Prostate gland (tissue), 2 donors: ENCODE results near the gene NUAK1. TPM values are rescaled to one million over a fixed set of nuclear protein-coding genes. Genes with fewer than 3 reads are reported as not detected.

Experiments used
- DNase-seq: peaks from one replicate; pipeline ENCODE4 v3.0.0-alpha.2; 2019; ENCODE audit warnings: low spot score
- H3K27ac ChIP-seq, 2 donors: fragments of 200-600 bp; sonication (generic); 2 replicates each; pipeline ENCODE4 v1.5.1; 2017 to 2019
- H3K27me3 ChIP-seq: fragments of 200-600 bp; sonication (generic); replicated peaks from 2 replicates; pipeline ENCODE4 v1.5.1; 2019; ENCODE audit not compliant: insufficient read depth
- H3K36me3 ChIP-seq, 2 donors: fragments of 200-600 bp; sonication (generic); 1 replicate in 1 of 2; 2 replicates in 1 of 2; pipeline versions ENCODE4 v1.5.1 to v1.8.1; 2017 to 2019
- H3K4me1 ChIP-seq: fragments of 200-600 bp; sonication (generic); replicated peaks from 2 replicates; pipeline ENCODE4 v1.5.1; 2019
- H3K4me3 ChIP-seq, 2 donors: fragments of 200-600 bp; sonication (generic); 2 replicates each; pipeline ENCODE4 v1.5.1; 2017 to 2019
- H3K9me3 ChIP-seq: fragments of 200-600 bp; sonication (generic); 2 replicates; pipeline ENCODE4 v1.5.1; 2017
- POLR2A ChIP-seq: fragments of 450-650 bp; IDR thresholded peaks from one replicate; pipeline ENCODE4 v1.6.1; 2016; ENCODE audit warnings: antibody characterized with exemption, mild to moderate bottlenecking
- POLR2AphosphoS5 ChIP-seq: sonication (generic); formaldehyde crosslinking; IDR thresholded peaks from one replicate; pipeline ENCODE4 v1.6.1; 2017; ENCODE audit warnings: antibody characterized with exemption
- WGBS: methylation state at CpG from one replicate; pipeline ENCODE4 v1.1.5; 2018; 5-methylcytosine and 5-hydroxymethylcytosine counted together
- intact Hi-C: fragments of 100-400 bp; cut with DNase I; formaldehyde crosslinking; loops from one replicate; pipeline ENCODE4 v1.14.2; 2022
- total RNA-seq, 2 donors: library from RNA; depleted of rRNA; stranded (reverse); fragments of >200 nt; gene quantifications; one replicate each; pipeline ENCODE4 v1.1.0, GENCODE V29; 2016
- TF ChIP-seq, protein P1 (sequence below), 4 experiments: fragments of 200-600 bp in 2 of 4; fragments of 450-650 bp in 2 of 4; sonication (generic) in 2 of 4; IDR thresholded peaks; 1 replicate in 3 of 4; 2 replicates in 1 of 4; pipeline ENCODE4 v1.5.1; 2016 to 2019; ENCODE audit warnings: antibody characterized with exemption in 4 of 4, mild to moderate bottlenecking in 2 of 4, moderate library complexity in 2 of 4

NUAK1 gene
- total RNA-seq, 2 donors from 2014 or later: 9.6 to 16.0 TPM

DNA sequence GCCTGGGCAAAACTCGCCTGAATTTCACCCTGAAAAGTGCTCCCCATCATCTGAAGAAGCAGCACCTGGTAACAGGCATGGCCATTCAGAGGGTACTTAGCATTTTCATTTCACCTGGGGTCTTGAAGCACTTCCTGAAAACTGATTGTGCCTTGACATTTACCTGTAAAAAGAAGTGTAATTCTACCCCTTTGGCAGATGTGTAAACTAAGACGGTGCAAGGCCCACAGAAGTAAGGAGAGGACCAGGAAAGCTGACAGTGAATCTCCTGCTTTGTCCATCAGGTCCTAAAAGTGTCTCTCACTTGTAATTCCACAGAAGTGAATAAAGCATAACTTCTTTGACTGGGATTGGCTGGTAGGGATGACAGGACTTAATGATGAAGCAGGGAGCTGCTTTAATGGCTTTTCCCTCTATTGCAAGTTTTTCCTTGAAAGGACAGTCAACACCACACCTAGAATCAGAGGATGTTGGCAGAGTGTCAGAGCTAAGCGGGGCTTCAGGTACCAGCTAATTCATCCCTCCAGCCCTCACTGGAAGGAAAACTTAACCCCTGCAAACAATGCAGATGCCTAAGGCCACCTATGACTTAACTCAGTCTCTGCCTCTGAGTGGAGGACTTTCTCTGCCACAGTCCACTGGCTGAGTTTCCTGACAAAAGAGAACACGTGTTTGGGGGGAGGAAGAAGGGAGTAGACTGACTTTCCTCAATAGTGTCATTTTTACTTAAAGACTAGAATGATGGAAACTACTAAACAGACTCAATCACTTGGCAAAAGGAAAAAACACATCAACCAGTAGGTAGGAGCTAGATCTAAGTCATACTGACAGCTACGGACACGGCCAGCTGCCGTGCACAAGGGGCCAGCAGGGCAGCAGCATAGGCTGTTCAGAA, 74.7 kb downstream of the NUAK1 start:
- Histone ChIP-seq H3K27me3 (no peaks in the 10 kb centered on the region), H3K4me1 (no peaks in the 10 kb centered on the region), H3K4me3 (no peak overlapping the region), H3K27ac (no peak overlapping the region), H3K36me3 (no peaks in the 10 kb centered on the region), H3K9me3 (no peaks in the 10 kb centered on the region)
- no peak for TF ChIP-seq POLR2A
- TF ChIP-seq, protein P1, sequence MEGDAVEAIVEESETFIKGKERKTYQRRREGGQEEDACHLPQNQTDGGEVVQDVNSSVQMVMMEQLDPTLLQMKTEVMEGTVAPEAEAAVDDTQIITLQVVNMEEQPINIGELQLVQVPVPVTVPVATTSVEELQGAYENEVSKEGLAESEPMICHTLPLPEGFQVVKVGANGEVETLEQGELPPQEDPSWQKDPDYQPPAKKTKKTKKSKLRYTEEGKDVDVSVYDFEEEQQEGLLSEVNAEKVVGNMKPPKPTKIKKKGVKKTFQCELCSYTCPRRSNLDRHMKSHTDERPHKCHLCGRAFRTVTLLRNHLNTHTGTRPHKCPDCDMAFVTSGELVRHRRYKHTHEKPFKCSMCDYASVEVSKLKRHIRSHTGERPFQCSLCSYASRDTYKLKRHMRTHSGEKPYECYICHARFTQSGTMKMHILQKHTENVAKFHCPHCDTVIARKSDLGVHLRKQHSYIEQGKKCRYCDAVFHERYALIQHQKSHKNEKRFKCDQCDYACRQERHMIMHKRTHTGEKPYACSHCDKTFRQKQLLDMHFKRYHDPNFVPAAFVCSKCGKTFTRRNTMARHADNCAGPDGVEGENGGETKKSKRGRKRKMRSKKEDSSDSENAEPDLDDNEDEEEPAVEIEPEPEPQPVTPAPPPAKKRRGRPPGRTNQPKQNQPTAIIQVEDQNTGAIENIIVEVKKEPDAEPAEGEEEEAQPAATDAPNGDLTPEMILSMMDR (IDR thresholded peaks at IDR 0.05): no peak
- TF ChIP-seq POLR2AphosphoS5: no peak
- intact Hi-C loops: no loop called here
- DNase-seq: no peak
- WGBS: 80% methylated on average over 7 of the region's 7 CpGs

DNA sequence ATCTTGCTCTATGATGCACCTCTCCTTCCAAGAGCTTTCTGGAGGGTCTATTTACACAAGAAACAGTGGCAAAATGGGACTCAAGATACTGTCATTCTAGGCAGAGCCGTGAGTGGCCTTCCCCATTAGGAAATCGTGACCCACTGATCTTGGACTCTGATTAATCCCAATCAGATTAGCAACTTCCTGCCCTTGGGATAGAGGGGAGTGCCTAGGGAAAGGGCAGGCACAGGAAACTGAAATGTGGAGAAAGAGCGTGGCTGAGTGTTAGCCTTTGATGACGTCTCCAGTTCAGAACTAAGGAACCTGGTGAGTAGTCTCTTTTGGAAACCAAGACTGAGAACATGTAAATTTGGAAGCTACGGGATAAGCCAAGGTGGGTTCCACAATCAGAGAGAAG, 76.1 kb downstream of the NUAK1 start:
- Histone ChIP-seq H3K4me1 (no peaks in the 10 kb centered on the region), H3K4me3 (no peak overlapping the region), H3K27ac (no peak overlapping the region), H3K9me3 (no peaks in the 10 kb centered on the region), H3K36me3 (no peaks in the 10 kb centered on the region), H3K27me3 (no peaks in the 10 kb centered on the region)
- TF ChIP-seq POLR2AphosphoS5 (no peak), POLR2A (no peak)
- TF ChIP-seq, protein P1 (IDR thresholded peaks at IDR 0.05): no peak
- no peak for DNase-seq
- 84% methylated on average over 5 of the region's 5 CpGs for WGBS
- intact Hi-C loops: no loop called here

DNA sequence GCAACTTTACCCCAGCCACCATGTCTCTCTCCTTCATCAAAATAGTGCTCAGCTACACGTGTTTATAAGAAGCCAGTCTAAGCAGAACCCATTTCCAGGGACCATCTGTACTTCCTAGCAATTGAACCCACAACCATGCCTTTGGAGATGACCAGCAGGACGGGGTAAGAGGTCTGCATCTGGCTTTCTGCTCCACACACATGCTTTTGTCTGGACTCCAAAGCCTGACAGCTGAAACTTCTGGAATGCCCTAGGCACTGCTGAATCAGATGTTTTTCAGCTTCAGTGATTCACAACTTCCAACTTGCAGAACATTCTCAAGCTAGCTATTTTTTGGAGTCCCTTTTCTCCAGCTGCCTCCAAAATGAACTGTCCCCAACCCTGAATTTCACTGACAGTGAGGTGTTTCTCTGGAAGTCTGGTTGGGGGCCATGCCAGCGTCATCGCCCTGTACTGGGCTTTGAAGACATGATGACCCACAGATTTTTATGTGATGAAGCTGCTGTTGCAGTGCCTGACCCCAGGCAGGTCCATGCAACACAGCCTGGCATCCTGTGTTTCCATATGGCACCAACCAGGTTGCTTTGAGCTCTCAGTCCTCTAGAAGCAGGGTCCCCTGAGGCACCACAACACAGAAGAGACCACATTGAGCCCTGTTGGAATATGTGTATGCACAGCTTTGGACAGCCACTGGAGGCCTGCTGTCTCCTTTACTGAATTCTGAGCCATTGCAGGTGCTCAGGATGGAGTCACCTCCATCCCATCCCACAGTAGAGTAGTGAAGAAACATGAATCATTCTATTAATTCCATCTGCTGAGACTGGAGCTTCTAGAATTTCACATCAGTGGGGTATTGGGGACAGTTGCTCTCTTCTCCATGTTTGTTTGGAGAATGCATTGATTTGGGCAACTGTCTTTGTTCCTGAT, 80.2 kb downstream of the NUAK1 start:
- TF ChIP-seq POLR2AphosphoS5 (no peak), POLR2A (no peak)
- TF ChIP-seq, protein P1 (IDR thresholded peaks at IDR 0.05): no peak
- H3K27ac ChIP-seq: no peak overlapping the region
- H3K4me1 ChIP-seq: no peaks in the 10 kb centered on the region
- H3K27me3 ChIP-seq: no peaks in the 10 kb centered on the region
- no peak for DNase-seq
- intact Hi-C loops: no loop called here
- H3K4me3 ChIP-seq: no peak overlapping the region
- WGBS: 86% methylated on average over 4 of the region's 4 CpGs
- H3K9me3 ChIP-seq: no peaks in the 10 kb centered on the region
- no peaks in the 10 kb centered on the region for H3K36me3 ChIP-seq

DNA sequence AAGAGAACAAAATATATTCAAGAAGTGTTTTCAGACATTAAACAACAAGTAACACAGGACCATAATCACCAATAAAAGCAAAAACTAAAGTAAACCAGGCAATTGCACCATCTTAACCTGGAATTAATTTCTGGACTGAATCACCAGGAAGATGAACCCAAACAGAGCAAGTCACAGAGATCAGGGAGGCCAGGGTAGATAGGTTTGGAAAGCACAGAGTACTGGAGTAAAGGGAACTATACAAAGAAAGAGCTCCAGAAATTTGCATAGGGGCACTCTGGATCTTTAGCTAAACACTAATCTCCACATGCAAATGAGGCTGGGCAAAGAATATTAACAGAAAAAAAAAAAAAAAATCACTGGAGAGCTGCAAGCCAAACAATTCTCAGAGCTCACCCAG, 84.7 kb downstream of the NUAK1 start:
- no peak for TF ChIP-seq POLR2AphosphoS5
- TF ChIP-seq POLR2A: no peak
- TF ChIP-seq, protein P1 (IDR thresholded peaks at IDR 0.05): no peak
- intact Hi-C loops: no loop called here
- H3K36me3 ChIP-seq: no peaks in the 10 kb centered on the region

More for the DNA sequence above, 84.7 kb downstream of the NUAK1 start:
- H3K27ac ChIP-seq: no peak overlapping the region
- H3K9me3 ChIP-seq: no peaks in the 10 kb centered on the region
- no peaks in the 10 kb centered on the region for H3K4me1 ChIP-seq
- DNase-seq: no peak
- no peak overlapping the region for H3K4me3 ChIP-seq
- no peaks in the 10 kb centered on the region for H3K27me3 ChIP-seq
